HG02943 (cell line): ENCODE results near the gene DCC.

ENCODE experiments used
- ATAC-seq: cut with Tn5 transposase; IDR thresholded peaks from one replicate; pipeline ENCODE4 v1.9.1; 2021; ENCODE audit warnings: mild to moderate bottlenecking, low read depth, moderate library complexity; ENCODE audit not compliant: unreplicated experiment

The DCC gene

GRCh38 chr18:52970686-52971085 lies 630.7 kb downstream of the DCC start:
- ATAC-seq: no peak

GRCh38 chr18:52971097-52971496 lies 631.1 kb downstream of the DCC start:
- no peak for ATAC-seq

- no peak for ATAC-seq
These were observed 639.9 kb downstream of the DCC start for GRCh38 chr18:52979892-52980291.

- no peak for ATAC-seq
These were observed 651.2 kb downstream of the DCC start for GRCh38 chr18:52991246-52991645.

DNA sequence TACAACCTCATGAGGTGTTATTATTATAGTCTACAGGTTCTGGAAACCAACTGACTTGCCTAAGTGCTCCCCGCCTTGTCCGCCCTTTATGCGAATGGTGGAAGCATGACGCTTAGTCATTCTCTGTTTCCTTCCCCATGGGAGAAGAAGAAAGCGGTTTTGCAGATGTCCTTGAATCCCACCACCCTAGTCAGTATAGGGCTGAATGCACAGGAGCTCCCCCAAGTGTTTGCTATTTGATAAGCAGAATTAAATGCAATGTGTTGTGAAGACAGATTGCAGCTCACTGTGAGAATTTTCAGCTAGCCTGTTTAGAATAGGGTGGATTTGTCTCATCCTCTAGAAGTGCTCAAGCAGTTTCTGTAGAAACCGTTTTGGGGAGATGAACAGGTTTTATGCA lies 652.0 kb downstream of the DCC start:
- no peak for ATAC-seq

DNA sequence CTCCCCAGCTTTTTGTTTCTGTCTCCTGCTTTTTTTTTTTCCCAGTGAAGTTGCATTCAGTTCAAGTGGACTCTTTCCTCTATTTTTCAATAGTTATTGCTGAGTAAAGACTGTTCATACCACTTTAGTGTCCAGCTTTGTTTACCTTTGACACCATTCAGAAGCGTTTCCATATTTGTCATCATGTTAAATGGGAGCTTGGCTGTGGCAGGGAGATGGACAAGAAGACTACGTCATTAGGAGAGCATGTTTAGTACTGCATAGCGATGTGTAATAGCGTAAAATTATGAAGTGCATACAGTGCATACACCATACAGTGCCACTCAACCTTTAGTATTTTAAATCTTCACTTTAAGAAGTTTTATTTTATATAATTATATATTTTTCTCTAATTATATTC lies 655.9 kb downstream of the DCC start:
- no peak for ATAC-seq

DNA sequence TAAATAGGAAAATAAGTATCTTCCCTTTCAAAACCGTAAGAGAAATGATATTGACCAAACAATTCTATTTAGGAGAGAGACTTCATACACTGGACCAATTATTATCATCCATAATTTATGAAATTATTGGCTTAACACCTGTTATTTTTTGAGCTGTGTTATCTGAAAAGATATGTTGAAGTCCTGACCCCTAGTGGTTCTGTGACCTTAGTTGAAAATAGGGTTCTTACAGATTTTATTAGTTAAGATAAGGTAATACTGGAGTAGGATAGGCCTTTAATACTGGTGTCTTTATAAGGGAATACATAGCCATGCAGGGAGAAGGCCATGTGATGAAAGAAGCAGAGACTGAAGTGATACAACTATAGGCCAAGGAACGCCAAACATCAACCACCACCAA lies 659.6 kb downstream of the DCC start:
- ATAC-seq: no peak

DNA sequence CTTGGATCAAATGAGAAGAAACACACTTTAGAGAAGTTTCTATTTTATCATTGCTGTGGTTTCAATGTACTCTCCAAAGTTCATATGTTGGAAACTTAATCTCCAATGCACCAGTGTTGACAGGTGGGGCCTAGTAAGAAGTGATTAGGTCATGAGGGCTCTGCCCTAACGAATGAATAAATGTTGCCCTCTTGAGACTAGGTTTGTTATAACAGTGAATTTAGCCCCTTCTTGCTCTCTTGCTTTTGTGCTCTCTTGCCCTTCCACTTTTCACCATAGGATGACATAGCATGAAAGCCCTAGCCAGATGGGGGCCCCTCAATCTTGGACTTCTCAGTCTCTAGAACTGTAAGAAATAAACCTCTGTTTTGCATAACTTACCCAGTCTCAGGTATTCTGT lies 664.8 kb downstream of the DCC start:
- no peak for ATAC-seq

GRCh38 chr18:53018791-53019190 lies 678.8 kb downstream of the DCC start:
- no peak for ATAC-seq

GRCh38 chr18:53025247-53025646 lies 685.2 kb downstream of the DCC start:
- no peak for ATAC-seq

DNA sequence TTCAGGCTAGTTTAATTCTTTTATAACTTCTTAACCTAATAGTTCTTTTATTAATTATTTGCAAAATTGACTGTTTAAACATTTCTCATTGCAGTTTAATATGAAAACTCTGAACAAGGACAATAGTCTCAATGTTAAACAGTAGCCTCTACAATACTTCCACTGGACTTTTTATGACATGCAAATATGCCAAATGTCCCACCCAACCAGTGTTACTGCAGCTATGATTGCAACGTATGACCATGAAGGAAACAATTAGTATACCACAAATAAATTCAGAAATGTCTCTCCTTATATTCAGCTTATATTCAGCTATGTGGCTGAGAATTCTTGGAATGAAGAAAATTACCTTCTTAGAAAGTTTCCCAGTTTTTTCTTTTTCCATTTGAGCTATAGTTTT lies 688.6 kb downstream of the DCC start:
- no peak for ATAC-seq

DNA sequence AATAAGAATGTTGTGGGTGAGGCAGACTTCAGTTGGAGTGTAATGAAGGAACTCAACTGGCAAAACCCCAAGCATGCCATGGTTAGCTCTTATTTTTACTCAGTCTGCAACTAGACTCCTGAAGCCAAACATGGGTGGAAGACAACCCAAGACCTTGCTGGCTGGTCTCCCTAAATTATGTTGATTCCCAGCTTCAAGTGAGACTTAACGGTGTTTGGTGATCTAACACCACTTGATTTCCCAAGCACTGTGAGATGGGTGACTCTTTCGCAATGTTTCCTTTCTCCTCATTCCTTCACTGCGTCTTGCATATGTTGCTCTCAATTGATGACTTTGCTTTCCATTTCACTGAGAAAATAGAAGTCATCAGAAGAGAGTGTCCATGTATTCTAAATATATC lies 693.1 kb downstream of the DCC start:
- ATAC-seq: no peak

- ATAC-seq: no peak
These were observed 698.6 kb downstream of the DCC start for GRCh38 chr18:53038608-53039007.

DNA sequence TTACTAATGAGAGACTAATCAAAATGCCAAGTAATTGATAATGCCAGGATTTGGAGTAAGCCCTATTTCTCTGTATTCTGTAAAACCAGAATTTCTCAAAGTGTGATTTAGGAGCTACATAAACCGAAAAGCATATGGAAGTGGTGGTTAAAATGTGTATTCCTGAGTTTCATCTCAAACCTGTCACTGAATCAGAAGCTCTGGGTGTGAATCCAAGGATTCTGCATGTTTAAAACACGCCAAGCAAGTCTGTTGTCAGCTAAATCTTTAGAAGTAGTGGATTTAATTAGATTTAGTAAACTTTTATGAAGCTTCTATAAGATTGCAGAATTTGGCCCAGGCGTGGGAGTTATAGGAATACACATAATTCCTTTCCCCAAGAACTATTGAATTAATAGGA lies 700.3 kb downstream of the DCC start:
- no peak for ATAC-seq

DNA sequence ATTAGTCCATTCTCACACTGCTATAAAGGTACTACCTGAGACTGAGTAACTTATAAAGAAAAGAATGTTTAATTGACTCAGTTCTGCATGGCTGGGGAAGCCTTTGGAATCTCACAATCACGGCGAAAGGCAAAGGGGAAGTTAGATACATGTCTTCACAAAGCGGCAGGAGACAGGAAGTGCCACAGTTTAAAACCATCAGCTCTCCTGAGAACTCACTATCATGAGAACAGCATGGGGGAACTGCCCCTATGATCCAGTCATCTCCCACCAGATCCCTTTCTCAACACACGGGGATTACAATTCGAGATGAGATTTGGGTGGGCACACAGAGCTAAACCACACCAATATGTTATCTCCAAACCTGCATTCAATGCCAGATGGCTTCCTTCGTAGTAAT lies 716.1 kb downstream of the DCC start:
- no peak for ATAC-seq

- ATAC-seq: no peak
These were observed 730.8 kb downstream of the DCC start for GRCh38 chr18:53070788-53071187.

GRCh38 chr18:53080687-53081086 lies 740.7 kb downstream of the DCC start:
- ATAC-seq: no peak

- ATAC-seq: no peak
These were observed 753.6 kb downstream of the DCC start for GRCh38 chr18:53093636-53094035.

DNA sequence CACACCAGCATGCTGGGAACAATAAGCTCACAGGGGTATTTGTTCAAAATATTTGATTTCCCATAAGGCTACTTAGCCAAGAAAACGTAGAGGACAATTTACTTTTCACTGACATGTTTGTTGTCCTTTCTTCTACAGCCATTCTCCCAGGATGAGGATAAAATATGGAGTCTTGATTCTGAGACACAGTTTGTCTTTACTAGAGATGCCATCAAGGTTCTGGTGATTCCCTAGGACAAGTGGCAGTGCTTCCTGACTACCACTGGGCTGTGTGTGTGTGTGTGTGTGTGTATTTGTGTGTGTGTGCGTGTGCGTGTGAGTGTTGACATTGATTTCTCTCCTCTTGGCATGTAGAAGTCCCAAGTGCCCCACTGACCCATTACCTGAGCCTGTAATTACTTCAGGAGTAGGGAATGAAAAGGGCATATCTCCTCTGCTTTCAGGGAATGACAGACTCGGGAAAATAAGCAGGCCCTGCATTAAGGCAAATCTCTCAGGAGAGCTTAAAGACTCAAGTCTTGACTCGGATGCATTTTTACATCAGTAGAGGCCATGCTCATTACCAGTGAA lies 761.6 kb downstream of the DCC start:
- no peak for ATAC-seq

GRCh38 chr18:53114441-53114840 lies 774.4 kb downstream of the DCC start:
- ATAC-seq: no peak

DNA sequence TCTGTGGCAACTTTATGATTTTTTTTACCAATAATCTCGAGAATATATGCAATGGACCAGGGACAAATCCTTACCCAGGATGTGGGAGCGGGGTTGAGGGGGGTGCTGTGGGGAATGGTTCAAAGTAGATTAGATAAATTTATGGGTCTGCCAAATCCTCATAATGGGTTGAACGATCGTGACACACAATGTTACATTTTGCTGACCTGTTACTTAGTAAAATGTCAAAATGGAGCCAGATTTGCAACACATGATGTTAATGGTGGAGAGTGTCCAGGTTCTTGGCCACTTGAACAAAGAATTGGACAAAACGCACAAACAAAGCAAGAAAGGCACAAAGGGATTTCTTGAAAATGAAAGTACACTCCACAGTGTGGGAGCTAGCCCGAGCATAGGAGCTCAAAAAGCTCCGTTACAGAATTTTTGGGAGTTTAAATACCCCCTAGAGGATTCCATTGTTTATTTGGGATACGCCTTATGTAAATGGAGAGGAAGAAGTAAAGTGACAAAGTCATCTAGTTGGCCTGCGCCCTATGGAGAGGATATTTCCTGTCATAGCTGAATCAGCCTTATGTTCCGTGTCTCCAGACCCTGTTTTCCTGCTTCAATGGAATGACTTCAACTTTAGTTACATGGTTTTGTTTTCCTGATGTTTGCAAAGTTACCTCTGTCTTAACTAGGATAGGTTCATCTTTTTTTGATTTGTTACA lies 776.0 kb downstream of the DCC start:
- ATAC-seq: no peak

DNA sequence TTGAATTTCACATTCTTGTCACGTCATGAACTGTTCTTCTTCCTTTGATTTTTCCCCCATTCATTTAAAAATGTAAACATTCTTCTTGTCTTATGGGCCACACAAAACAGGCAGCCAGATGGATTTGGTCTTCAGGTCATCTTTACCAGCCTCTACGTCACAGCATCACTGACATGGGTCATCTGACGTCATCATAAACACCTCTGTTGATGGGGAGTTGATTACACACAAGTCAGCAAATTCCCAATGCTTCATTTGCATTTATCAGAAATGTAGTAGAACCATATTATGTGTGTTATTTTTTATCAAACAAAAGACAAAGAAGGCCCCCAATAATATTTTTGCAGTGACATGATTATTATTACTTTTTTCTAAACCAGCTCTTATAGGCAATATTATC lies 777.9 kb downstream of the DCC start:
- ATAC-seq: no peak

GRCh38 chr18:53126210-53126609 lies 786.2 kb downstream of the DCC start:
- ATAC-seq: no peak
